ENCODE results near the gene SPACA6. TPM values are rescaled to one million over a fixed set of nuclear protein-coding genes. Genes with fewer than 3 reads are reported as not detected.

SPACA6 gene
- total RNA-seq, 6 donors from 2014 or later: 6.2 to 157 (median 19.7) TPM

DNA sequence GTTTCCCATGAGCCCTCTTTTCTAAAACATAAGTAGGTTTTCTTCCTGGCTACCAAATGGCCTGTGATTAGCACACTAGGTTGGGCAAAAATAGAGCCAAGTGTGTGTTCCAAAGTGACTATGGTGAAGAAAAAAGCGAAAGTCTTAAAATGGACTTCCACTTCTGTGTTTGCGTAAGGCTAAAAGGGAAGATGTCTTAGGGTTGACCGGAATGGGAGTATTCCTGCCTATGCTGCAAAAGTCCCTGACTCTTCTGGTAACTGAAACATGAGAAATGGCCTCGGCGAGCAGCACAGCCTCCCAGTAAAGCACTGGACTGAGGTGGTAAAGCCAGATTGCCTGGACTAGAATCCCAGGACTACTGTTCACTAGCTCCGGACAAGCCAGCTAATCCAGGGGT is 61.0 kb downstream of the SPACA6 start:
- Histone ChIP-seq H3K9me3 (no peaks in the 10 kb centered on the region), H3K27me3 (no peaks in the 10 kb centered on the region), H3K4me1 (no peaks in the 10 kb centered on the region), H3K27ac (peak overlapping the region; percentile 67 to 82 (median 75)), H3K4me3 (no peak overlapping the region), H3K36me3 (no peaks in the 10 kb centered on the region)
- ATAC-seq (ENCODE audit: low FRiP score in 2 of 2) (peak in 1 of 2 donors; percentile 71), DNase-seq (peak in 1 of 2 donors; percentile 29)
- WGBS, 2 donors: 68 to 80% methylated on average over 6 of the region's 6 CpGs
- TF ChIP-seq EP300 (IDR thresholded peaks at IDR 0.05) (peak in 2 of 4 donors; percentile 11 to 78), POLR2A (IDR thresholded peaks at IDR 0.05) (peak in 1 of 4 donors; percentile 26), POLR2AphosphoS5 (IDR thresholded peaks at IDR 0.05) (peak in 1 of 2 donors; percentile 85)
- TF ChIP-seq, protein P1, sequence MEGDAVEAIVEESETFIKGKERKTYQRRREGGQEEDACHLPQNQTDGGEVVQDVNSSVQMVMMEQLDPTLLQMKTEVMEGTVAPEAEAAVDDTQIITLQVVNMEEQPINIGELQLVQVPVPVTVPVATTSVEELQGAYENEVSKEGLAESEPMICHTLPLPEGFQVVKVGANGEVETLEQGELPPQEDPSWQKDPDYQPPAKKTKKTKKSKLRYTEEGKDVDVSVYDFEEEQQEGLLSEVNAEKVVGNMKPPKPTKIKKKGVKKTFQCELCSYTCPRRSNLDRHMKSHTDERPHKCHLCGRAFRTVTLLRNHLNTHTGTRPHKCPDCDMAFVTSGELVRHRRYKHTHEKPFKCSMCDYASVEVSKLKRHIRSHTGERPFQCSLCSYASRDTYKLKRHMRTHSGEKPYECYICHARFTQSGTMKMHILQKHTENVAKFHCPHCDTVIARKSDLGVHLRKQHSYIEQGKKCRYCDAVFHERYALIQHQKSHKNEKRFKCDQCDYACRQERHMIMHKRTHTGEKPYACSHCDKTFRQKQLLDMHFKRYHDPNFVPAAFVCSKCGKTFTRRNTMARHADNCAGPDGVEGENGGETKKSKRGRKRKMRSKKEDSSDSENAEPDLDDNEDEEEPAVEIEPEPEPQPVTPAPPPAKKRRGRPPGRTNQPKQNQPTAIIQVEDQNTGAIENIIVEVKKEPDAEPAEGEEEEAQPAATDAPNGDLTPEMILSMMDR (IDR thresholded peaks at IDR 0.05): no peak

DNA sequence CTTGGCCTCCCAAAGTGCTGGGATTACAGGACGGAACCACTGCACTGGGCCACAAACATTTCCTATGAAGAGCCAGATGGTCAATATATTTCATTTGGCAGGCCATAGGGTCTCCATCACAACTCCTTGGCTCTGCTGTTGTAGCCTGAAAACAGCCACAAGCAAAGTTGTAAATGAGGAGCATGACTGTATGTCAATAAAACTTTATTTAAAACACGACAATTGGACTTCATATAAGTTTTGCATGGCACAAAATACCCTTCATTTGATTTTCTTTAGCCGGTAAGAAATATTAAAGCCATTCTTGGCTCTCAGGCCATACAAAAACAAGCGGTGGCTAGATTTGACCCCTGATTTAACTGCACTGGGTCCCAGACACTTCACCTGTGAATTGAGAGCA is 61.6 kb downstream of the SPACA6 start:
- Histone ChIP-seq H3K27me3 (no peaks in the 10 kb centered on the region), H3K4me3 (no peak overlapping the region), H3K4me1 (no peaks in the 10 kb centered on the region), H3K36me3 (no peaks in the 10 kb centered on the region), H3K9me3 (no peaks in the 10 kb centered on the region), H3K27ac (peak overlapping the region; percentile 67 to 82 (median 70))
- 74 to 86% methylated on average over 4 of the region's 4 CpGs for WGBS, 2 donors
- TF ChIP-seq POLR2A (IDR thresholded peaks at IDR 0.05): no peak
- DNase-seq: no peak
- no peak for ATAC-seq (ENCODE audit: low FRiP score in 2 of 2)

Small RNA genes lying within 50 kb of the gene (small RNA-seq; reads per million reads assigned to genes)
- gene AC018755.2 (0 reads per million in 4 donors), gene MIR125A (0 reads per million in 4 donors), gene MIR99B (1.7 to 2.6 (median 1.9) reads per million in 4 donors), gene MIRLET7E (0 reads per million in 4 donors)

Other genes with a start within 250 kb of the SPACA6 start
- 1 to 10 TPM in 3 of 6 donors, under 1 TPM in 3; 0.78 to 4.2 (median 1.8) TPM for gene SIGLEC8, start 234.9 kb upstream of the SPACA6 start, total RNA-seq
- gene CEACAM18, start 214.8 kb upstream of the SPACA6 start, total RNA-seq: not detected
- 1 to 10 TPM in 4 of 6 donors, under 1 TPM in 1, not detected in 1; 0.30 to 4.5 (median 3.3) TPM for gene SIGLEC12, start 191.5 kb upstream of the SPACA6 start, total RNA-seq
- gene SIGLEC6, start 161.7 kb upstream of the SPACA6 start, total RNA-seq: 1 to 10 TPM in 3 of 6 donors, not detected in 3; 7.2 to 7.9 (median 7.8) TPM
- gene ZNF175, start 122.0 kb upstream of the SPACA6 start, total RNA-seq: 10 to 100 TPM in 4 of 6 donors, 1 to 10 TPM in 2; 5.3 to 23.3 (median 12.0) TPM
- 1 to 10 TPM in 3 of 6 donors, under 1 TPM in 1, not detected in 2; 0.46 to 9.4 (median 5.7) TPM for gene SIGLEC5, start 62.9 kb upstream of the SPACA6 start, total RNA-seq
- gene SIGLEC14, start 46.5 kb upstream of the SPACA6 start, total RNA-seq: 10 to 100 TPM in 4 of 6 donors, 1 to 10 TPM in 1, not detected in 1; 5.0 to 44.6 (median 22.3) TPM
- 1 to 10 TPM in 2 of 6 donors, under 1 TPM in 1, not detected in 3; 0.30 to 1.9 (median 1.8) TPM for gene HAS1, start 30.7 kb downstream of the SPACA6 start, total RNA-seq
- gene FPR1, start 58.5 kb downstream of the SPACA6 start, total RNA-seq: 100 to 1,000 TPM in 1 of 6 donors, 10 to 100 TPM in 5; 17.0 to 105 (median 39.8) TPM
- 10 to 100 TPM in 3 of 6 donors, 1 to 10 TPM in 3; 4.2 to 52.4 (median 20.5) TPM for gene FPR2, start 67.8 kb downstream of the SPACA6 start, total RNA-seq
- 10 to 100 TPM in 5 of 6 donors, 1 to 10 TPM in 1; 8.8 to 50.9 (median 20.1) TPM for gene FPR3, start 101.8 kb downstream of the SPACA6 start, total RNA-seq
- 10 to 100 TPM in 3 of 6 donors, 1 to 10 TPM in 3; 7.4 to 82.8 (median 12.1) TPM for gene ZNF577, start 194.6 kb downstream of the SPACA6 start, total RNA-seq
- 10 to 100 TPM in 5 of 6 donors, 1 to 10 TPM in 1; 6.3 to 37.7 (median 11.5) TPM for gene ZNF649, start 211.7 kb downstream of the SPACA6 start, total RNA-seq
- gene ZNF613, start 234.1 kb downstream of the SPACA6 start, total RNA-seq: 1 to 10 TPM; 3.1 to 8.2 (median 6.1) TPM